H9 (cell line): Measurements from ENCODE around the gene SENP2. TPM values are rescaled to one million over a fixed set of nuclear protein-coding genes. Genes with fewer than 3 reads are reported as not detected.
A peak's percentile ranks its signal among the peaks of the same experiment; 100 is the strongest.

Source experiments
- DNase-seq: peaks from one replicate; pipeline ENCODE4 v3.0.0-alpha.2; 2017
- H2AFZ ChIP-seq: one replicate; pipeline ENCODE4 v1.6.1; 2013; ENCODE audit warnings: mild to moderate bottlenecking, low read length, control low read depth, moderate library complexity
- H2AK5ac ChIP-seq: 2 replicates; pipeline ENCODE4 v1.6.1; 2013; ENCODE audit warnings: low read length, control low read depth, mixed read lengths; ENCODE audit not compliant: insufficient read length
- H2BK120ac ChIP-seq: one replicate; pipeline ENCODE4 v1.6.1; 2013; ENCODE audit warnings: low read depth, mild to moderate bottlenecking, low read length, control low read depth, inconsistent platforms; ENCODE audit not compliant: poor library complexity, severe bottlenecking
- H2BK12ac ChIP-seq: 2 replicates; pipeline ENCODE4 v1.6.1; 2013; ENCODE audit warnings: low read length, control low read depth, mixed read lengths, low read depth; ENCODE audit not compliant: insufficient read length
- H2BK15ac ChIP-seq: 2 replicates; pipeline ENCODE4 v1.6.1; 2013; ENCODE audit warnings: low read depth, low read length, control low read depth
- H2BK20ac ChIP-seq: one replicate; pipeline ENCODE4 v1.6.1; 2013; ENCODE audit warnings: low read depth, mild to moderate bottlenecking, low read length, control low read depth, inconsistent platforms; ENCODE audit not compliant: poor library complexity, severe bottlenecking
- H2BK5ac ChIP-seq: 2 replicates; pipeline ENCODE4 v1.6.1; 2013; ENCODE audit warnings: low read length, control low read depth, mixed read lengths; ENCODE audit not compliant: insufficient read length
- H3K14ac ChIP-seq: 2 replicates; pipeline ENCODE4 v1.6.1; 2013; ENCODE audit warnings: low read length, control low read depth; ENCODE audit not compliant: insufficient read depth
- H3K18ac ChIP-seq: 2 replicates; pipeline ENCODE4 v1.6.1; 2013; ENCODE audit warnings: low read depth, mild to moderate bottlenecking, mixed read lengths, low read length, control low read depth; ENCODE audit not compliant: insufficient read length
- H3K23ac ChIP-seq: 2 replicates; pipeline ENCODE4 v1.6.1; 2013; ENCODE audit warnings: low read length, control low read depth, mixed read lengths, low read depth; ENCODE audit not compliant: insufficient read length
- H3K23me2 ChIP-seq: 2 replicates; pipeline ENCODE4 v1.6.1; 2013; ENCODE audit warnings: low read depth, mild to moderate bottlenecking, mixed read lengths, low read length, control low read depth; ENCODE audit not compliant: insufficient read length, poor library complexity, severe bottlenecking
- H3K27ac ChIP-seq: 2 replicates; pipeline ENCODE4 v1.5.1; 2013; ENCODE audit warnings: low read length, control low read depth, mixed read lengths, low read depth; ENCODE audit not compliant: insufficient read length
- H3K27me3 ChIP-seq: 2 replicates; pipeline ENCODE4 v1.6.1; 2013; ENCODE audit warnings: low read length, control low read depth, inconsistent platforms; ENCODE audit not compliant: insufficient read depth
- H3K4ac ChIP-seq: 2 replicates; pipeline ENCODE4 v1.6.1; 2013; ENCODE audit warnings: low read depth, mild to moderate bottlenecking, control low read depth, inconsistent platforms, low read length, moderate library complexity
- H3K4me1 ChIP-seq: 2 replicates; pipeline ENCODE4 v1.6.1; 2013; ENCODE audit warnings: low read length, control low read depth, inconsistent platforms; ENCODE audit not compliant: insufficient read depth
- H3K4me2 ChIP-seq: 2 replicates; pipeline ENCODE4 v1.6.1; 2013; ENCODE audit warnings: low read length, control low read depth, mixed read lengths; ENCODE audit not compliant: insufficient read length, insufficient read depth
- H3K56ac ChIP-seq: 2 replicates; pipeline ENCODE4 v1.6.1; 2013; ENCODE audit warnings: low read depth, mild to moderate bottlenecking, mixed read lengths, low read length, control low read depth; ENCODE audit not compliant: insufficient read length
- H3K79me1 ChIP-seq: 2 replicates; pipeline ENCODE4 v1.6.1; 2013; ENCODE audit warnings: low read depth, mild to moderate bottlenecking, moderate library complexity, low read length, control low read depth, inconsistent platforms; ENCODE audit not compliant: insufficient read depth, poor library complexity, severe bottlenecking
- H3K79me2 ChIP-seq: 2 replicates; pipeline ENCODE4 v1.6.1; 2013; ENCODE audit warnings: low read length, control low read depth, inconsistent platforms; ENCODE audit not compliant: insufficient read depth
- H3K9ac ChIP-seq: 2 replicates; pipeline ENCODE4 v1.6.1; 2013; ENCODE audit warnings: low read length, control low read depth, mixed read lengths; ENCODE audit not compliant: insufficient read length; ENCODE audit errors: extremely low read depth
- H3K9me3 ChIP-seq: one replicate; pipeline ENCODE4 v1.6.1; 2013; ENCODE audit warnings: low read depth, low read length, inconsistent platforms; ENCODE audit not compliant: control insufficient read depth
- H3T11ph ChIP-seq: one replicate; pipeline ENCODE4 v1.6.1; 2013; ENCODE audit warnings: mild to moderate bottlenecking, low read length, control low read depth, inconsistent platforms
- H4K20me1 ChIP-seq: one replicate; pipeline ENCODE4 v1.6.1; 2013; ENCODE audit not compliant: control insufficient read depth, insufficient read length, insufficient read depth
- H4K5ac ChIP-seq: 2 replicates; pipeline ENCODE4 v1.6.1; 2013; ENCODE audit warnings: low read depth, mild to moderate bottlenecking, mixed read lengths, low read length, control low read depth; ENCODE audit not compliant: insufficient read length
- H4K8ac ChIP-seq: replicated peaks from 2 replicates; pipeline ENCODE4 v1.6.1; 2013; ENCODE audit warnings: low read length, control low read depth, mixed read lengths, low read depth; ENCODE audit not compliant: insufficient read length
- H4K91ac ChIP-seq: 2 replicates; pipeline ENCODE4 v1.6.1; 2013; ENCODE audit warnings: low read depth, mild to moderate bottlenecking, moderate library complexity, mixed read lengths, low read length, control low read depth; ENCODE audit not compliant: insufficient read length
- H3K27ac Mint-ChIP-seq, 3 experiments: 2 replicates in 2 of 3; 3 replicates in 1 of 3; pipeline ENCODE4 v1.8.0; 2020 to 2021; ENCODE audit warnings: mixed read lengths in 3 of 3, mild to moderate bottlenecking in 1 of 3, moderate library complexity in 1 of 3
- H3K27me3 Mint-ChIP-seq: 2 replicates; pipeline ENCODE4 v1.8.0; 2021; ENCODE audit warnings: low read depth, mild to moderate bottlenecking, moderate library complexity, mixed read lengths
- H3K36me3 Mint-ChIP-seq, 3 experiments: 2 replicates in 2 of 3; 3 replicates in 1 of 3; pipeline ENCODE4 v1.8.0; 2020 to 2021; ENCODE audit warnings: low read depth in 3 of 3, mixed read lengths in 3 of 3; ENCODE audit not compliant: insufficient read depth in 1 of 3
- H3K4me1 Mint-ChIP-seq, 2 experiments: 2 replicates each; pipeline ENCODE4 v1.8.0; 2020; ENCODE audit warnings: mixed read lengths in 2 of 2
- H3K4me3 Mint-ChIP-seq, 2 experiments: 2 replicates in 1 of 2; 3 replicates in 1 of 2; pipeline ENCODE4 v1.8.0; 2020 to 2021; ENCODE audit warnings: mild to moderate bottlenecking in 2 of 2, mixed read lengths in 2 of 2, moderate library complexity in 1 of 2
- H3K9me3 Mint-ChIP-seq, 2 experiments: 2 replicates in 1 of 2; 3 replicates in 1 of 2; pipeline ENCODE4 v1.8.0; 2020; ENCODE audit warnings: mild to moderate bottlenecking in 2 of 2, mixed read lengths in 2 of 2, moderate library complexity in 1 of 2
- WGBS: extraction: QIAGEN DNeasy Blood & Tissue Kit; methylation state at CpG from one replicate; pipeline ENCODE4 v1.1.7; 2013; ENCODE audit warnings: missing lambda C conversion rate, low lambda C conversion rate, mixed read lengths; ENCODE audit not compliant: insufficient read length; ENCODE audit errors: extremely low coverage; 5-methylcytosine and 5-hydroxymethylcytosine counted together
- total RNA-seq: library from RNA; stranded (reverse); gene quantifications from 2 replicates; pipeline ENCODE4 v1.2.1, GENCODE V29; 2021
- TF ChIP-seq, protein P1 (sequence below): fragments of 200-600 bp; sonication (generic); conservative IDR thresholded peaks from 3 replicates; pipeline ENCODE4 v1.8.0; 2021; ENCODE audit warnings: antibody characterized with exemption, mild to moderate bottlenecking

Gene SENP2
- total RNA-seq, 1 experiment from 2014 or later: 90.1 TPM

DNA sequence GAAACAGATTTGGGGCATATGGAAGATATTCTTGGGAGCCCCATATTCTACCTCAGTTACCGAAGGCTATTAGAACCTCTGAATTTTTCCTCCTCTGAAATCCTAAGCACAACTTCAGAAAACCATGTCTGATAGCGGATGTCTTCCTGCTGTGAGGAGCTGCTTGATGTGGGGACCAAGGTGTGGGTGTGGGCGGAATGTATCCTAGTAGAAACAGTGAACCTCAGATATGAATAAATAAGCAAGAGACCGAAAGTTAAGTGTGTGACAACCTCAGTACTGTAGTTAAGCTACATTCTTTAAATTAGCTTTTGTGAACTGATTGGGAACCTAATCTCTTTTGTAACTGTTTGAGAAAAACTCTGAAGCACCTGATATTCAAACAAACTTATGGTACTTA, 46.9 kb downstream of the SENP2 start:
- no peak overlapping the region for H3K27ac ChIP-seq
- no peak overlapping the region for H2BK20ac ChIP-seq
- no peak overlapping the region for H2BK120ac ChIP-seq
- DNase-seq: no peak
- peak overlapping the region in 1 of 3 experiments; percentile 19; a peak in 3 of 7 replicates for H3K27ac Mint-ChIP-seq
- no peaks in the 10 kb centered on the region for H3K4me1 Mint-ChIP-seq
- no peaks in the 10 kb centered on the region for H3K79me2 ChIP-seq
- no peak overlapping the region for H3K4me3 Mint-ChIP-seq
- H3K27me3 ChIP-seq: no peaks in the 10 kb centered on the region
- no peak overlapping the region for H2AK5ac ChIP-seq
- no peaks in the 10 kb centered on the region; a peak in 2 of 5 replicates for H3K9me3 Mint-ChIP-seq
- H3K27me3 Mint-ChIP-seq: peaks cover 2% of the 10 kb centered on the region; the same call in 1 of the 2 replicates
- H3K4ac ChIP-seq: no peak overlapping the region
- H3K4me2 ChIP-seq: no peak overlapping the region
- H2BK5ac ChIP-seq: no peak overlapping the region
- no peak overlapping the region for H3K9ac ChIP-seq
- H3K79me1 ChIP-seq: no peaks in the 10 kb centered on the region
- TF ChIP-seq, protein P1, sequence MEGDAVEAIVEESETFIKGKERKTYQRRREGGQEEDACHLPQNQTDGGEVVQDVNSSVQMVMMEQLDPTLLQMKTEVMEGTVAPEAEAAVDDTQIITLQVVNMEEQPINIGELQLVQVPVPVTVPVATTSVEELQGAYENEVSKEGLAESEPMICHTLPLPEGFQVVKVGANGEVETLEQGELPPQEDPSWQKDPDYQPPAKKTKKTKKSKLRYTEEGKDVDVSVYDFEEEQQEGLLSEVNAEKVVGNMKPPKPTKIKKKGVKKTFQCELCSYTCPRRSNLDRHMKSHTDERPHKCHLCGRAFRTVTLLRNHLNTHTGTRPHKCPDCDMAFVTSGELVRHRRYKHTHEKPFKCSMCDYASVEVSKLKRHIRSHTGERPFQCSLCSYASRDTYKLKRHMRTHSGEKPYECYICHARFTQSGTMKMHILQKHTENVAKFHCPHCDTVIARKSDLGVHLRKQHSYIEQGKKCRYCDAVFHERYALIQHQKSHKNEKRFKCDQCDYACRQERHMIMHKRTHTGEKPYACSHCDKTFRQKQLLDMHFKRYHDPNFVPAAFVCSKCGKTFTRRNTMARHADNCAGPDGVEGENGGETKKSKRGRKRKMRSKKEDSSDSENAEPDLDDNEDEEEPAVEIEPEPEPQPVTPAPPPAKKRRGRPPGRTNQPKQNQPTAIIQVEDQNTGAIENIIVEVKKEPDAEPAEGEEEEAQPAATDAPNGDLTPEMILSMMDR: no peak
- no peak overlapping the region for H4K8ac ChIP-seq
- H3K14ac ChIP-seq: no peak overlapping the region
- no peak overlapping the region for H3T11ph ChIP-seq
- H3K23me2 ChIP-seq: no peaks in the 10 kb centered on the region
- no peak overlapping the region for H4K91ac ChIP-seq
- no peak overlapping the region for H3K23ac ChIP-seq
- H3K56ac ChIP-seq: no peak overlapping the region
- no peak overlapping the region for H2BK15ac ChIP-seq
- H3K4me1 ChIP-seq: no peaks in the 10 kb centered on the region
- no peak overlapping the region for H4K5ac ChIP-seq
- H3K18ac ChIP-seq: no peak overlapping the region
- WGBS: no CpG with 5 or more reads among the region's 4 CpGs
- no peaks in the 10 kb centered on the region for H3K9me3 ChIP-seq
- H3K36me3 Mint-ChIP-seq: peaks cover 21 to 41% (median 33%) of the 10 kb centered on the region in 3 experiments
- H2AFZ ChIP-seq: no peak overlapping the region
- H4K20me1 ChIP-seq: no peaks in the 10 kb centered on the region
- no peak overlapping the region for H2BK12ac ChIP-seq
